GM21723 (cell line): ENCODE results near the gene MAD2L2.

Experiments used
- ATAC-seq: cut with Tn5 transposase; IDR thresholded peaks from one replicate; pipeline ENCODE4 v1.9.1; 2021; ENCODE audit warnings: mild to moderate bottlenecking, moderate library complexity; ENCODE audit not compliant: unreplicated experiment

The MAD2L2 gene

GRCh38 chr1:11681071-11681771 lies at the start of gene MAD2L2:
Gene MAD2L2, minus strand, starts transcription at chr1:11681148. Its CDS starts 547 bp downstream, at chr1:11680601.
- peak; percentile 83 for ATAC-seq

GRCh38 chr1:11730429-11730891 lies 49.5 kb upstream of the MAD2L2 start:
- ATAC-seq = no peak

GRCh38 chr1:11729498-11730428 lies 48.8 kb upstream of the MAD2L2 start:
- no peak for ATAC-seq

GRCh38 chr1:11729155-11729497 lies 48.2 kb upstream of the MAD2L2 start:
- no peak for ATAC-seq

GRCh38 chr1:11728126-11728806 lies 47.3 kb upstream of the MAD2L2 start:
- ATAC-seq = no peak

GRCh38 chr1:11727119-11727518 lies 46.2 kb upstream of the MAD2L2 start:
- ATAC-seq = no peak

- no peak for ATAC-seq
Measured at GRCh38 chr1:11725616-11726015, 44.7 kb upstream of the MAD2L2 start.

GRCh38 chr1:11722538-11722937 lies 41.6 kb upstream of the MAD2L2 start:
- ATAC-seq = no peak

GRCh38 chr1:11721311-11721710 lies 40.4 kb upstream of the MAD2L2 start:
- no peak for ATAC-seq

GRCh38 chr1:11720525-11720924 lies 39.6 kb upstream of the MAD2L2 start:
- no peak for ATAC-seq

- ATAC-seq = no peak
Measured at GRCh38 chr1:11720033-11720376, 39.1 kb upstream of the MAD2L2 start.

GRCh38 chr1:11719313-11720032 lies 38.5 kb upstream of the MAD2L2 start:
- ATAC-seq = peak; percentile 61

GRCh38 chr1:11714831-11715575 lies 34.1 kb upstream of the MAD2L2 start:
- ATAC-seq = no peak

- ATAC-seq = no peak
Measured at GRCh38 chr1:11713095-11713494, 32.1 kb upstream of the MAD2L2 start.

- no peak for ATAC-seq
Measured at GRCh38 chr1:11712285-11712684, 31.3 kb upstream of the MAD2L2 start.

GRCh38 chr1:11711490-11711889 lies 30.5 kb upstream of the MAD2L2 start:
- ATAC-seq = no peak

- no peak for ATAC-seq
Measured at GRCh38 chr1:11708554-11709350, 27.8 kb upstream of the MAD2L2 start.

- no peak for ATAC-seq
Measured at GRCh38 chr1:11707621-11708276, 26.8 kb upstream of the MAD2L2 start.

GRCh38 chr1:11706292-11706691 lies 25.3 kb upstream of the MAD2L2 start:
- ATAC-seq = no peak
